C4-2B (cell line): ENCODE data around the gene TEX35.

Experiments
- CTCF ChIP-seq: fragments of 450-650 bp; conservative IDR thresholded peaks from 2 replicates; pipeline ENCODE4 v1.5.1; 2017; ENCODE audit warnings: mild to moderate bottlenecking
- ZFX ChIP-seq: fragments of 450-650 bp; IDR thresholded peaks from 2 replicates; pipeline ENCODE4 v1.6.1; 2017

- peak; percentile 97 for TF ChIP-seq CTCF
- no peak for TF ChIP-seq ZFX
Measured at GRCh38 chr1:178501705-178502329, 11.1 kb upstream of the TEX35 start.
